ENCODE measurements around the gene CHIA. TPM values are rescaled to one million over a fixed set of nuclear protein-coding genes. Genes with fewer than 3 reads are reported as not detected.

The CHIA gene
- total RNA-seq = not detected in 2 replicates

GRCh38 chr1:111290630-111291029, at the start of gene CHIA:
CHIA (plus strand) TSS chr1:111290851; CDS start chr1:111310468, 19,617 bp downstream.

Other genes starting within 250 kb of the CHIA start
- gene DRAM2, start 150.8 kb upstream of the CHIA start, total RNA-seq = 75.7 and 97.4 TPM in 2 replicates
- 60.5 and 73.3 TPM in 2 replicates for gene CEPT1, start 150.6 kb upstream of the CHIA start, total RNA-seq
- gene DENND2D, start 90.2 kb upstream of the CHIA start, total RNA-seq = 21.7 and 28.3 TPM in 2 replicates
- gene CHI3L2, start 63.1 kb upstream of the CHIA start, total RNA-seq = 0.96 TPM in 1 of 2 replicates, not detected in the other
- 0.64 and 1.2 TPM in 2 replicates for gene OVGP1, start 136.9 kb downstream of the CHIA start, total RNA-seq
- 47.7 and 66.5 TPM in 2 replicates for gene WDR77, start 158.4 kb downstream of the CHIA start, total RNA-seq
- gene ATP5PB, start 158.6 kb downstream of the CHIA start, total RNA-seq = 239 and 249 TPM in 2 replicates
- gene C1orf162, start 183.1 kb downstream of the CHIA start, total RNA-seq = 0.24 TPM in 1 of 2 replicates, not detected in the other
- gene ADORA3, start 212.8 kb downstream of the CHIA start, total RNA-seq = not detected in 2 replicates
- not detected in 2 replicates for gene TMIGD3, start 212.8 kb downstream of the CHIA start, total RNA-seq

All from tracheal epithelial cell (primary cell).